Epidermal melanocyte (primary cell): ENCODE results near the gene FOXP1.

Source experiments
- DNase-seq: peaks from one replicate; pipeline ENCODE4 v3.0.0; 2011; ENCODE audit warnings: low spot score; ENCODE audit not compliant: insufficient read length

Gene FOXP1

GRCh38 chr3:71583566-71584393 is at the start of gene FOXP1:
TSS of gene FOXP1 (minus strand) at chr3:71583728. CDS start at chr3:71198381, 385,347 bp downstream.
- no peak for DNase-seq

- no peak for DNase-seq
Observed at GRCh38 chr3:71629711-71630110, 46.2 kb upstream of the FOXP1 start.

GRCh38 chr3:71629289-71629688 is 45.8 kb upstream of the FOXP1 start:
- no peak for DNase-seq

- no peak for DNase-seq
Observed at GRCh38 chr3:71628522-71628921, 45.0 kb upstream of the FOXP1 start.

- DNase-seq: no peak
Observed at GRCh38 chr3:71625676-71626075, 42.1 kb upstream of the FOXP1 start.

- no peak for DNase-seq
Observed at GRCh38 chr3:71621825-71622537, 38.5 kb upstream of the FOXP1 start.

- DNase-seq: no peak
Observed at GRCh38 chr3:71618538-71618937, 35.0 kb upstream of the FOXP1 start.

- DNase-seq: no peak
Observed at GRCh38 chr3:71616571-71617021, 33.1 kb upstream of the FOXP1 start.

GRCh38 chr3:71614869-71615268 is 31.3 kb upstream of the FOXP1 start:
- DNase-seq: no peak

- no peak for DNase-seq
Observed at GRCh38 chr3:71614426-71614825, 30.9 kb upstream of the FOXP1 start.

GRCh38 chr3:71611099-71611498 is 27.6 kb upstream of the FOXP1 start:
- DNase-seq: no peak

GRCh38 chr3:71607364-71607763 is 23.8 kb upstream of the FOXP1 start:
- DNase-seq: no peak

GRCh38 chr3:71606582-71606981 is 23.1 kb upstream of the FOXP1 start:
- DNase-seq: no peak

GRCh38 chr3:71602256-71602655 is 18.7 kb upstream of the FOXP1 start:
- no peak for DNase-seq

GRCh38 chr3:71601811-71602210 is 18.3 kb upstream of the FOXP1 start:
- no peak for DNase-seq

GRCh38 chr3:71600646-71601288 is 17.2 kb upstream of the FOXP1 start:
- DNase-seq: no peak

- no peak for DNase-seq
Observed at GRCh38 chr3:71599416-71599815, 15.9 kb upstream of the FOXP1 start.

GRCh38 chr3:71598292-71598691 is 14.8 kb upstream of the FOXP1 start:
- DNase-seq: no peak

GRCh38 chr3:71597286-71597685 is 13.8 kb upstream of the FOXP1 start:
- DNase-seq: no peak

- no peak for DNase-seq
Observed at GRCh38 chr3:71593106-71593505, 9.6 kb upstream of the FOXP1 start.

GRCh38 chr3:71591101-71591500 is 7.6 kb upstream of the FOXP1 start:
- no peak for DNase-seq

- no peak for DNase-seq
Observed at GRCh38 chr3:71589132-71589531, 5.6 kb upstream of the FOXP1 start.
